H1 (cell line): Measurements from ENCODE around the gene FGF18. TPM values are rescaled to one million over a fixed set of nuclear protein-coding genes. Genes with fewer than 3 reads are reported as not detected.
A peak's percentile ranks its signal among the peaks of the same experiment; 100 is the strongest.

ENCODE experiments used
- BACH1 ChIP-seq: IDR thresholded peaks from 2 replicates; pipeline ENCODE4 v1.6.1; 2012; ENCODE audit warnings: low read length, improper control_type of control experiment
- CBX5 ChIP-seq: fragments of 300-800, 300-1000 bp; sonication (generic); IDR thresholded peaks from 2 replicates; pipeline ENCODE4 v1.7.1; 2016; ENCODE audit warnings: antibody characterized with exemption, low read length, low read depth
- CBX8 ChIP-seq: fragments of 300-800, 300-1000 bp; sonication (generic); IDR thresholded peaks from 2 replicates; pipeline ENCODE4 v1.7.1; 2016; ENCODE audit warnings: low read depth, low read length, borderline replicate concordance
- CREB1 ChIP-seq: IDR thresholded peaks from 2 replicates; pipeline ENCODE4 v1.6.1; 2012; ENCODE audit warnings: inconsistent platforms
- CTCF ChIP-seq, 3 experiments: IDR thresholded peaks; 1 replicate in 2 of 3; 2 replicates in 1 of 3; pipeline versions ENCODE4 v1.5.1 to v1.6.1; 2011; ENCODE audit warnings: low read length in 3 of 3, mild to moderate bottlenecking in 3 of 3, inconsistent platforms in 2 of 3, low read depth in 1 of 3, moderate library complexity in 1 of 3; ENCODE audit not compliant: insufficient read depth in 1 of 3; ENCODE audit errors: control extremely low read depth in 1 of 3
- JUN ChIP-seq: IDR thresholded peaks from 2 replicates; pipeline ENCODE4 v1.6.1; 2011; ENCODE audit warnings: low read depth, mild to moderate bottlenecking, improper control_type of control experiment, low read length
- KDM4A ChIP-seq: IDR thresholded peaks from one replicate; pipeline ENCODE4 v1.7.1; 2012; ENCODE audit warnings: low read depth, mild to moderate bottlenecking, moderate library complexity, low read length, inconsistent platforms; ENCODE audit not compliant: severe bottlenecking
- KDM5A ChIP-seq: fragments of 200-600 bp; IDR thresholded peaks from 2 replicates; pipeline ENCODE4 v1.7.1; 2012; ENCODE audit warnings: mild to moderate bottlenecking, low read length, inconsistent platforms, mixed read lengths
- NANOG ChIP-seq: IDR thresholded peaks from 2 replicates; pipeline ENCODE4 v1.6.1; 2011; ENCODE audit warnings: low read length, low read depth, mild to moderate bottlenecking, inconsistent platforms; ENCODE audit not compliant: insufficient read depth, poor library complexity, severe bottlenecking
- NRF1 ChIP-seq: IDR thresholded peaks from 2 replicates; pipeline ENCODE4 v1.6.1; 2011; ENCODE audit warnings: mild to moderate bottlenecking, low read depth, low read length, improper control_type of control experiment
- POLR2AphosphoS5 ChIP-seq: IDR thresholded peaks from 2 replicates; pipeline ENCODE4 v1.6.1; 2011; ENCODE audit warnings: low read depth, low read length
- RAD21 ChIP-seq, 2 experiments: IDR thresholded peaks in 1 of 2; conservative IDR thresholded peaks in 1 of 2; 2 replicates each; pipeline ENCODE4 v1.6.1; 2011; ENCODE audit warnings: low read depth in 2 of 2, low read length in 2 of 2, improper control_type of control experiment in 1 of 2, inconsistent platforms in 1 of 2, mild to moderate bottlenecking in 1 of 2, moderate library complexity in 1 of 2
- RXRA ChIP-seq: IDR thresholded peaks from 2 replicates; pipeline ENCODE4 v1.6.1; 2011; ENCODE audit warnings: low read depth, mild to moderate bottlenecking, low read length, moderate library complexity; ENCODE audit not compliant: insufficient read depth
- SIRT6 ChIP-seq: IDR thresholded peaks from one replicate; pipeline ENCODE4 v1.7.1; 2012; ENCODE audit warnings: low read length, inconsistent platforms
- SUZ12 ChIP-seq: fragments of 200-600 bp; sonication (generic); IDR thresholded peaks from 2 replicates; pipeline ENCODE4 v1.6.1; 2012; ENCODE audit warnings: mild to moderate bottlenecking, inconsistent platforms, low read length, moderate library complexity, mixed read lengths
- TAF1 ChIP-seq: IDR thresholded peaks from 2 replicates; pipeline ENCODE4 v1.6.1; 2011; ENCODE audit warnings: mild to moderate bottlenecking, low read depth, low read length
- USF2 ChIP-seq: IDR thresholded peaks from 2 replicates; pipeline ENCODE4 v1.6.1; 2011; ENCODE audit warnings: low read length, improper control_type of control experiment
- polyA plus RNA-seq, 7 experiments: library from polyadenylated mRNA; depleted of rRNA in 3 of 7; stranded (reverse) in 5 of 7; unstranded in 2 of 7; fragments of >200 nt in 5 of 7; fragments of 200-250 nt in 2 of 7; gene quantifications; 1 replicate in 5 of 7; 2 replicates in 1 of 7; 4 replicates in 1 of 7; pipeline versions ENCODE4 v1.2.1 to v1.2.3, GENCODE V29; 2011 to 2013; ENCODE audit warnings: missing spikeins in 2 of 7, mixed read lengths in 2 of 7
- total RNA-seq: library from RNA; stranded (reverse); fragmentation: NEBNext Ultra II Directional; extraction: Animal tissue kit (Norgen Biotek cat#: 25700); gene quantifications from 2 replicates; pipeline ENCODE4 v1.2.1, GENCODE V29; 2021
- TF ChIP-seq, protein P1 (sequence below): IDR thresholded peaks from 2 replicates; pipeline ENCODE4 v1.6.1; 2012; ENCODE audit warnings: inconsistent platforms

FGF18 gene
- total and polyA plus RNA-seq, 2 of the 8 experiments (the other 6 are each of a cell fraction or from before 2014, with no cell fraction given) = 0.54 to 1.3 TPM

DNA sequence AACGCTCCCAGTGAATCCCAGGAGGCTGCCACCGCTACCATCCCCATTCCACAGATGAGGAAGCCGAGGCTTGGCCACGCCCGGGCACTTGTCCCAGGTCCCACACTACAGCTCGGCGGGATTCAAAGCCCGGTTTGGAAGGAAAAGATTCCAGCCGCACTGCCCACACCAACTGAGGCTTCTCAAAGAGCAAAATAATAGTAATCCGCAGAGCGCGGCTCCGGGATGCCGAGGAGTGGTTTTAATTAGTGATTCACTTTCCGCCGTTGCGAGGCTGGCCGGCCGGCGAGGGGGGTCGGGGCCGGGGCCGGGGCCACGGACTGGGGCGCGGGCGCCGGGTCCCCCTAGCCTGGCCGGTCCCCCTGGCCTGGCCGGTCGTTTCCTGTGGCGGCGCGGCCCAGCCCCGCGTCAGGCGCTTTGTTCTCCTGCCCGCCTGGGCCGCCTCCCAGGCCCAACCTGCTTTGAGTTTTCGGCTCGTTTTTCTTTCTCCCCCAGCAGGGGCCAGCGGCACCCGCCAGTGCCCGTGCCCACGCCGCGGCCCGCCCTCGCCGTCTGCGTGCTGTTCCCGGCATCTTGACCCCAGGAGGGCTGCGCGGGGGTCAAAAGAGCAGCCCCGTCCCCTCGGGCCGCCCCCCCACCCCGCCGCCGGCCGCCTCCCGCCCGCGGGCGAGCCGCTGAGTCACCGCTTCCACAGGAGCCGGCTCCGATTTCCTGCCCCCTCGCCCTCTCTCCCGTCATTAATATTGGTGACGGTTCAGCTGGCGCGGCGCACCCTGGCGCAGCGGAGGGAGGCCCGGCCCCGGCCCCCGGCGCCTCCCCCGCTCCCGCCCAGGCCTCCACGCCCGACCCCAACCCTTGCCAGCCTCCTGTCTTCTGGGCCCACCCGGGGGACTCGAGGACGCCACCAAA is 31.2 kb downstream of the FGF18 start (continued):
- TF ChIP-seq USF2 (no peak), CBX8 (no peak), RAD21 (IDR thresholded peaks at IDR 0.05 in 1 of 2, conservative IDR thresholded peaks at IDR 0.05 in 1 of 2; ENCODE audit: low read depth in 2 of 2, low read length in 2 of 2) (no peak), RXRA (no peak), CBX5 (no peak), KDM5A (no peak), NRF1 (no peak), BACH1 (no peak), SUZ12 (no peak), CTCF (IDR thresholded peaks at IDR 0.05; ENCODE audit: control extremely low read depth in 1 of 3, insufficient read depth in 1 of 3, low read depth in 1 of 3, low read length in 3 of 3) (no peak), CREB1 (no peak), POLR2AphosphoS5 (no peak), TAF1 (no peak; the same call in 1 of the 2 replicates), SIRT6 (no peak), KDM4A (peak; percentile 48), JUN (no peak), NANOG (no peak)
- TF ChIP-seq, protein P1, sequence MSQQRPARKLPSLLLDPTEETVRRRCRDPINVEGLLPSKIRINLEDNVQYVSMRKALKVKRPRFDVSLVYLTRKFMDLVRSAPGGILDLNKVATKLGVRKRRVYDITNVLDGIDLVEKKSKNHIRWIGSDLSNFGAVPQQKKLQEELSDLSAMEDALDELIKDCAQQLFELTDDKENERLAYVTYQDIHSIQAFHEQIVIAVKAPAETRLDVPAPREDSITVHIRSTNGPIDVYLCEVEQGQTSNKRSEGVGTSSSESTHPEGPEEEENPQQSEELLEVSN = no peak
